ENCODE data around the gene CBARP.

Gene CBARP

GRCh38 chr19:1226227-1226518 is 11.6 kb downstream of the CBARP start:
- DNase-seq (ENCODE audit: low read depth): no peak

GRCh38 chr19:1225440-1226226 is 12.2 kb downstream of the CBARP start:
- no peak for DNase-seq (ENCODE audit: low read depth)

GRCh38 chr19:1224847-1225246 is 13.0 kb downstream of the CBARP start:
- no peak for DNase-seq (ENCODE audit: low read depth)

GRCh38 chr19:1224047-1224825 is 13.6 kb downstream of the CBARP start:
- DNase-seq (ENCODE audit: low read depth): no peak

- DNase-seq (ENCODE audit: low read depth): no peak
These were observed 14.6 kb downstream of the CBARP start for GRCh38 chr19:1223018-1223855.

GRCh38 chr19:1222394-1222793 is 15.4 kb downstream of the CBARP start:
- DNase-seq (ENCODE audit: low read depth): no peak

- no peak for DNase-seq (ENCODE audit: low read depth)
These were observed 15.9 kb downstream of the CBARP start for GRCh38 chr19:1221904-1222255.

- no peak for DNase-seq (ENCODE audit: low read depth)
These were observed 16.6 kb downstream of the CBARP start for GRCh38 chr19:1220976-1221903.

- DNase-seq (ENCODE audit: low read depth): no peak
These were observed 17.3 kb downstream of the CBARP start for GRCh38 chr19:1220477-1220930.

- DNase-seq (ENCODE audit: low read depth): no peak
These were observed 17.9 kb downstream of the CBARP start for GRCh38 chr19:1219786-1220476.

- DNase-seq (ENCODE audit: low read depth): no peak
These were observed 18.8 kb downstream of the CBARP start for GRCh38 chr19:1218751-1219567.

- DNase-seq (ENCODE audit: low read depth): no peak
These were observed 20.4 kb downstream of the CBARP start for GRCh38 chr19:1217366-1217765.

- DNase-seq (ENCODE audit: low read depth): no peak
These were observed 21.0 kb downstream of the CBARP start for GRCh38 chr19:1216756-1217155.

- no peak for DNase-seq (ENCODE audit: low read depth)
These were observed 22.7 kb downstream of the CBARP start for GRCh38 chr19:1214862-1215731.

GRCh38 chr19:1214299-1214861 is 23.4 kb downstream of the CBARP start:
- DNase-seq (ENCODE audit: low read depth): no peak

GRCh38 chr19:1213391-1214286 is 24.2 kb downstream of the CBARP start:
- DNase-seq (ENCODE audit: low read depth): no peak

GRCh38 chr19:1211494-1212234 is 26.1 kb downstream of the CBARP start:
- no peak for DNase-seq (ENCODE audit: low read depth)

All from activated T-cell treated with anti-CD3 and anti-CD28 coated beads for 48 hours (primary cell).